Left forelimb (tissue), 1 donor: Measurements from ENCODE around the gene DEPDC1B.
"Not testable (repeated sequence)": the region's sequence is repeated elsewhere in the genome, so short reads cannot be mapped to it uniquely, and the experiment has no call there.

Source experiments
- DNase-seq: peaks from one replicate; pipeline ENCODE4 v3.0.0-alpha.2; 2018; ENCODE audit warnings: low spot score

Gene DEPDC1B

GRCh38 chr5:60699288-60699608 is 718 bp downstream of the DEPDC1B start:
- peak; percentile 69 for DNase-seq

GRCh38 chr5:60698336-60698735 is 1.6 kb downstream of the DEPDC1B start:
- DNase-seq: no peak

- DNase-seq: no peak
Observed at GRCh38 chr5:60690326-60690725, 9.6 kb downstream of the DEPDC1B start.

- DNase-seq: no peak
Observed at GRCh38 chr5:60688980-60689379, 11.0 kb downstream of the DEPDC1B start.

- DNase-seq: no peak
Observed at GRCh38 chr5:60687927-60688720, 11.8 kb downstream of the DEPDC1B start.

- no peak for DNase-seq
Observed at GRCh38 chr5:60686157-60686556, 13.8 kb downstream of the DEPDC1B start.

- no peak for DNase-seq
Observed at GRCh38 chr5:60685700-60686099, 14.3 kb downstream of the DEPDC1B start.

- no peak for DNase-seq
Observed at GRCh38 chr5:60685028-60685427, 14.9 kb downstream of the DEPDC1B start.

GRCh38 chr5:60682007-60682406 is 18.0 kb downstream of the DEPDC1B start:
- DNase-seq: not testable (repeated sequence)

GRCh38 chr5:60679816-60680215 is 20.1 kb downstream of the DEPDC1B start:
- DNase-seq: no peak

- DNase-seq: no peak
Observed at GRCh38 chr5:60677850-60678664, 21.9 kb downstream of the DEPDC1B start.

GRCh38 chr5:60675286-60675685 is 24.7 kb downstream of the DEPDC1B start:
- no peak for DNase-seq

GRCh38 chr5:60674251-60675069 is 25.5 kb downstream of the DEPDC1B start:
- DNase-seq: no peak

- DNase-seq: no peak
Observed at GRCh38 chr5:60673334-60673733, 26.6 kb downstream of the DEPDC1B start.

- no peak for DNase-seq
Observed at GRCh38 chr5:60672693-60673264, 27.2 kb downstream of the DEPDC1B start.

GRCh38 chr5:60671899-60672692 is 27.9 kb downstream of the DEPDC1B start:
- DNase-seq: no peak

- no peak for DNase-seq
Observed at GRCh38 chr5:60670749-60671148, 29.2 kb downstream of the DEPDC1B start.

- no peak for DNase-seq
Observed at GRCh38 chr5:60668686-60669304, 31.2 kb downstream of the DEPDC1B start.

- DNase-seq: no peak
Observed at GRCh38 chr5:60651872-60652620, 47.9 kb downstream of the DEPDC1B start.

GRCh38 chr5:60649288-60649917 is 50.6 kb downstream of the DEPDC1B start:
- DNase-seq: no peak
